K562 (cell line): Measurements from ENCODE around the gene RAB25. TPM values are rescaled to one million over a fixed set of nuclear protein-coding genes. Genes with fewer than 3 reads are reported as not detected.

Source experiments
- CBFB ChIP-seq: sonication (generic); formaldehyde crosslinking; IDR thresholded peaks from 2 replicates; pipeline ENCODE4 v1.4.0; 2020; ENCODE audit warnings: mild to moderate bottlenecking, missing genetic modification reagents
- GTF2F1 ChIP-seq: IDR thresholded peaks from 2 replicates; pipeline ENCODE4 v1.6.1; 2011; ENCODE audit warnings: low read depth, low read length, improper control_type of control experiment
- MCM3 ChIP-seq: fragments of 450-650 bp; IDR thresholded peaks from 2 replicates; pipeline ENCODE4 v1.6.1; 2016
- MTA1 ChIP-seq: fragments of 450-650 bp; IDR thresholded peaks from 2 replicates; pipeline ENCODE4 v1.6.1; 2017; ENCODE audit warnings: borderline replicate concordance
- ZNF23 ChIP-seq: fragments of 250-450 bp; sonication (Bioruptor Pico); IDR thresholded peaks from 2 replicates; pipeline ENCODE4 v1.4.0; 2020; ENCODE audit warnings: mild to moderate bottlenecking
- polyA plus RNA-seq, 8 experiments: library from polyadenylated mRNA; depleted of rRNA in 4 of 8; stranded (reverse) in 5 of 8; unstranded in 3 of 8; fragments of >200 nt; fragmentation: Nextera tagmentation in 2 of 8; fragmentation: Illumina TruSeq in 1 of 8; extraction: Ambion mirVana in 2 of 8; extraction: Trizol in 1 of 8; gene quantifications; 2 replicates each; pipeline versions ENCODE4 v1.2.1 to v1.2.3, GENCODE V29; 2011 to 2014; ENCODE audit warnings: inconsistent platforms in 1 of 8, missing spikeins in 1 of 8
- total RNA-seq, 7 experiments: library from RNA; depleted of rRNA in 6 of 7; stranded (reverse); fragments of >200 nt in 6 of 7; fragmentation: Illumina TruSeq in 2 of 7; extraction: Trizol in 2 of 7; gene quantifications; 2 replicates each; pipeline versions ENCODE4 v1.2.1 to v1.2.3, GENCODE V29; 2011 to 2021; ENCODE audit warnings: low replicate concordance in 1 of 7
- TF ChIP-seq, protein P1 (sequence below): fragments of 450-650 bp; IDR thresholded peaks from 2 replicates; pipeline ENCODE4 v1.6.1; 2016; ENCODE audit warnings: mild to moderate bottlenecking, moderate library complexity
- TF ChIP-seq, protein P2 (sequence below): sonication (generic); formaldehyde crosslinking; IDR thresholded peaks from 2 replicates; pipeline ENCODE4 v1.8.0; 2022; ENCODE audit warnings: mild to moderate bottlenecking, missing genetic modification reagents, borderline replicate concordance
- TF ChIP-seq, protein P3 (sequence below): sonication (generic); formaldehyde crosslinking; IDR thresholded peaks from 2 replicates; pipeline ENCODE4 v1.8.0; 2023; ENCODE audit warnings: missing genetic modification reagents, mild to moderate bottlenecking, borderline replicate concordance

The RAB25 gene
- total and polyA plus RNA-seq, 9 of the 15 experiments (the other 6 are each of a cell fraction or from before 2014, with no cell fraction given) = 0.10 to 0.27 (median 0.13) TPM; not detected in 6

DNA sequence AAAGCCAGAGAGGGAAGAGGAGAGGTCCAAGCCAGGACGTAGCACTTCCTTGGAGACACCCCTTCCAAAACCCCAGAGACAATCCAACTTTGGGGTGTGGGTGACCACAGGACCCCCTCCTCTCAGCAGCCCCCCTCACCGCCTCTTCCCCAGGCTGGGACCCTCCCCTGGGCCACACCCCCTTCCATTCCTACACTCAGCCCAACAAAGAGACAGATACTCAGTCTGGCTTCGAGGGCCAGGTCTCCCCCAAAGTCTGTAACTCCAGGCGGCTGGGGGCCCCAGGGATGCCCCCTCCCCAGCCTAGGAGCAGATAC, 19.9 kb downstream of the RAB25 start (continued):
- TF ChIP-seq, protein P1, sequence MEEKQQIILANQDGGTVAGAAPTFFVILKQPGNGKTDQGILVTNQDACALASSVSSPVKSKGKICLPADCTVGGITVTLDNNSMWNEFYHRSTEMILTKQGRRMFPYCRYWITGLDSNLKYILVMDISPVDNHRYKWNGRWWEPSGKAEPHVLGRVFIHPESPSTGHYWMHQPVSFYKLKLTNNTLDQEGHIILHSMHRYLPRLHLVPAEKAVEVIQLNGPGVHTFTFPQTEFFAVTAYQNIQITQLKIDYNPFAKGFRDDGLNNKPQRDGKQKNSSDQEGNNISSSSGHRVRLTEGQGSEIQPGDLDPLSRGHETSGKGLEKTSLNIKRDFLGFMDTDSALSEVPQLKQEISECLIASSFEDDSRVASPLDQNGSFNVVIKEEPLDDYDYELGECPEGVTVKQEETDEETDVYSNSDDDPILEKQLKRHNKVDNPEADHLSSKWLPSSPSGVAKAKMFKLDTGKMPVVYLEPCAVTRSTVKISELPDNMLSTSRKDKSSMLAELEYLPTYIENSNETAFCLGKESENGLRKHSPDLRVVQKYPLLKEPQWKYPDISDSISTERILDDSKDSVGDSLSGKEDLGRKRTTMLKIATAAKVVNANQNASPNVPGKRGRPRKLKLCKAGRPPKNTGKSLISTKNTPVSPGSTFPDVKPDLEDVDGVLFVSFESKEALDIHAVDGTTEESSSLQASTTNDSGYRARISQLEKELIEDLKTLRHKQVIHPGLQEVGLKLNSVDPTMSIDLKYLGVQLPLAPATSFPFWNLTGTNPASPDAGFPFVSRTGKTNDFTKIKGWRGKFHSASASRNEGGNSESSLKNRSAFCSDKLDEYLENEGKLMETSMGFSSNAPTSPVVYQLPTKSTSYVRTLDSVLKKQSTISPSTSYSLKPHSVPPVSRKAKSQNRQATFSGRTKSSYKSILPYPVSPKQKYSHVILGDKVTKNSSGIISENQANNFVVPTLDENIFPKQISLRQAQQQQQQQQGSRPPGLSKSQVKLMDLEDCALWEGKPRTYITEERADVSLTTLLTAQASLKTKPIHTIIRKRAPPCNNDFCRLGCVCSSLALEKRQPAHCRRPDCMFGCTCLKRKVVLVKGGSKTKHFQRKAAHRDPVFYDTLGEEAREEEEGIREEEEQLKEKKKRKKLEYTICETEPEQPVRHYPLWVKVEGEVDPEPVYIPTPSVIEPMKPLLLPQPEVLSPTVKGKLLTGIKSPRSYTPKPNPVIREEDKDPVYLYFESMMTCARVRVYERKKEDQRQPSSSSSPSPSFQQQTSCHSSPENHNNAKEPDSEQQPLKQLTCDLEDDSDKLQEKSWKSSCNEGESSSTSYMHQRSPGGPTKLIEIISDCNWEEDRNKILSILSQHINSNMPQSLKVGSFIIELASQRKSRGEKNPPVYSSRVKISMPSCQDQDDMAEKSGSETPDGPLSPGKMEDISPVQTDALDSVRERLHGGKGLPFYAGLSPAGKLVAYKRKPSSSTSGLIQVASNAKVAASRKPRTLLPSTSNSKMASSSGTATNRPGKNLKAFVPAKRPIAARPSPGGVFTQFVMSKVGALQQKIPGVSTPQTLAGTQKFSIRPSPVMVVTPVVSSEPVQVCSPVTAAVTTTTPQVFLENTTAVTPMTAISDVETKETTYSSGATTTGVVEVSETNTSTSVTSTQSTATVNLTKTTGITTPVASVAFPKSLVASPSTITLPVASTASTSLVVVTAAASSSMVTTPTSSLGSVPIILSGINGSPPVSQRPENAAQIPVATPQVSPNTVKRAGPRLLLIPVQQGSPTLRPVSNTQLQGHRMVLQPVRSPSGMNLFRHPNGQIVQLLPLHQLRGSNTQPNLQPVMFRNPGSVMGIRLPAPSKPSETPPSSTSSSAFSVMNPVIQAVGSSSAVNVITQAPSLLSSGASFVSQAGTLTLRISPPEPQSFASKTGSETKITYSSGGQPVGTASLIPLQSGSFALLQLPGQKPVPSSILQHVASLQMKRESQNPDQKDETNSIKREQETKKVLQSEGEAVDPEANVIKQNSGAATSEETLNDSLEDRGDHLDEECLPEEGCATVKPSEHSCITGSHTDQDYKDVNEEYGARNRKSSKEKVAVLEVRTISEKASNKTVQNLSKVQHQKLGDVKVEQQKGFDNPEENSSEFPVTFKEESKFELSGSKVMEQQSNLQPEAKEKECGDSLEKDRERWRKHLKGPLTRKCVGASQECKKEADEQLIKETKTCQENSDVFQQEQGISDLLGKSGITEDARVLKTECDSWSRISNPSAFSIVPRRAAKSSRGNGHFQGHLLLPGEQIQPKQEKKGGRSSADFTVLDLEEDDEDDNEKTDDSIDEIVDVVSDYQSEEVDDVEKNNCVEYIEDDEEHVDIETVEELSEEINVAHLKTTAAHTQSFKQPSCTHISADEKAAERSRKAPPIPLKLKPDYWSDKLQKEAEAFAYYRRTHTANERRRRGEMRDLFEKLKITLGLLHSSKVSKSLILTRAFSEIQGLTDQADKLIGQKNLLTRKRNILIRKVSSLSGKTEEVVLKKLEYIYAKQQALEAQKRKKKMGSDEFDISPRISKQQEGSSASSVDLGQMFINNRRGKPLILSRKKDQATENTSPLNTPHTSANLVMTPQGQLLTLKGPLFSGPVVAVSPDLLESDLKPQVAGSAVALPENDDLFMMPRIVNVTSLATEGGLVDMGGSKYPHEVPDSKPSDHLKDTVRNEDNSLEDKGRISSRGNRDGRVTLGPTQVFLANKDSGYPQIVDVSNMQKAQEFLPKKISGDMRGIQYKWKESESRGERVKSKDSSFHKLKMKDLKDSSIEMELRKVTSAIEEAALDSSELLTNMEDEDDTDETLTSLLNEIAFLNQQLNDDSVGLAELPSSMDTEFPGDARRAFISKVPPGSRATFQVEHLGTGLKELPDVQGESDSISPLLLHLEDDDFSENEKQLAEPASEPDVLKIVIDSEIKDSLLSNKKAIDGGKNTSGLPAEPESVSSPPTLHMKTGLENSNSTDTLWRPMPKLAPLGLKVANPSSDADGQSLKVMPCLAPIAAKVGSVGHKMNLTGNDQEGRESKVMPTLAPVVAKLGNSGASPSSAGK = no peak
- TF ChIP-seq GTF2F1 (no peak), CBFB (CRISPR knock-in tag) (no peak), MCM3 (no peak), MTA1 (no peak), ZNF23 (CRISPR knock-in tag) (no peak)
- TF ChIP-seq, protein P2, sequence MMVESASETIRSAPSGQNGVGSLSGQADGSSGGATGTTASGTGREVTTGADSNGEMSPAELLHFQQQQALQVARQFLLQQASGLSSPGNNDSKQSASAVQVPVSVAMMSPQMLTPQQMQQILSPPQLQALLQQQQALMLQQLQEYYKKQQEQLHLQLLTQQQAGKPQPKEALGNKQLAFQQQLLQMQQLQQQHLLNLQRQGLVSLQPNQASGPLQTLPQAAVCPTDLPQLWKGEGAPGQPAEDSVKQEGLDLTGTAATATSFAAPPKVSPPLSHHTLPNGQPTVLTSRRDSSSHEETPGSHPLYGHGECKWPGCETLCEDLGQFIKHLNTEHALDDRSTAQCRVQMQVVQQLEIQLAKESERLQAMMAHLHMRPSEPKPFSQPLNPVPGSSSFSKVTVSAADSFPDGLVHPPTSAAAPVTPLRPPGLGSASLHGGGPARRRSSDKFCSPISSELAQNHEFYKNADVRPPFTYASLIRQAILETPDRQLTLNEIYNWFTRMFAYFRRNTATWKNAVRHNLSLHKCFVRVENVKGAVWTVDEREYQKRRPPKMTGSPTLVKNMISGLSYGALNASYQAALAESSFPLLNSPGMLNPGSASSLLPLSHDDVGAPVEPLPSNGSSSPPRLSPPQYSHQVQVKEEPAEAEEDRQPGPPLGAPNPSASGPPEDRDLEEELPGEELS (CRISPR knock-in tag) = no peak
- TF ChIP-seq, protein P3, sequence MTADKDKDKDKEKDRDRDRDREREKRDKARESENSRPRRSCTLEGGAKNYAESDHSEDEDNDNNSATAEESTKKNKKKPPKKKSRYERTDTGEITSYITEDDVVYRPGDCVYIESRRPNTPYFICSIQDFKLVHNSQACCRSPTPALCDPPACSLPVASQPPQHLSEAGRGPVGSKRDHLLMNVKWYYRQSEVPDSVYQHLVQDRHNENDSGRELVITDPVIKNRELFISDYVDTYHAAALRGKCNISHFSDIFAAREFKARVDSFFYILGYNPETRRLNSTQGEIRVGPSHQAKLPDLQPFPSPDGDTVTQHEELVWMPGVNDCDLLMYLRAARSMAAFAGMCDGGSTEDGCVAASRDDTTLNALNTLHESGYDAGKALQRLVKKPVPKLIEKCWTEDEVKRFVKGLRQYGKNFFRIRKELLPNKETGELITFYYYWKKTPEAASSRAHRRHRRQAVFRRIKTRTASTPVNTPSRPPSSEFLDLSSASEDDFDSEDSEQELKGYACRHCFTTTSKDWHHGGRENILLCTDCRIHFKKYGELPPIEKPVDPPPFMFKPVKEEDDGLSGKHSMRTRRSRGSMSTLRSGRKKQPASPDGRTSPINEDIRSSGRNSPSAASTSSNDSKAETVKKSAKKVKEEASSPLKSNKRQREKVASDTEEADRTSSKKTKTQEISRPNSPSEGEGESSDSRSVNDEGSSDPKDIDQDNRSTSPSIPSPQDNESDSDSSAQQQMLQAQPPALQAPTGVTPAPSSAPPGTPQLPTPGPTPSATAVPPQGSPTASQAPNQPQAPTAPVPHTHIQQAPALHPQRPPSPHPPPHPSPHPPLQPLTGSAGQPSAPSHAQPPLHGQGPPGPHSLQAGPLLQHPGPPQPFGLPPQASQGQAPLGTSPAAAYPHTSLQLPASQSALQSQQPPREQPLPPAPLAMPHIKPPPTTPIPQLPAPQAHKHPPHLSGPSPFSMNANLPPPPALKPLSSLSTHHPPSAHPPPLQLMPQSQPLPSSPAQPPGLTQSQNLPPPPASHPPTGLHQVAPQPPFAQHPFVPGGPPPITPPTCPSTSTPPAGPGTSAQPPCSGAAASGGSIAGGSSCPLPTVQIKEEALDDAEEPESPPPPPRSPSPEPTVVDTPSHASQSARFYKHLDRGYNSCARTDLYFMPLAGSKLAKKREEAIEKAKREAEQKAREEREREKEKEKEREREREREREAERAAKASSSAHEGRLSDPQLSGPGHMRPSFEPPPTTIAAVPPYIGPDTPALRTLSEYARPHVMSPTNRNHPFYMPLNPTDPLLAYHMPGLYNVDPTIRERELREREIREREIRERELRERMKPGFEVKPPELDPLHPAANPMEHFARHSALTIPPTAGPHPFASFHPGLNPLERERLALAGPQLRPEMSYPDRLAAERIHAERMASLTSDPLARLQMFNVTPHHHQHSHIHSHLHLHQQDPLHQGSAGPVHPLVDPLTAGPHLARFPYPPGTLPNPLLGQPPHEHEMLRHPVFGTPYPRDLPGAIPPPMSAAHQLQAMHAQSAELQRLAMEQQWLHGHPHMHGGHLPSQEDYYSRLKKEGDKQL (CRISPR knock-in tag) = no peak
